ENCODE measurements around the gene ATE1.
"Not testable (repeated sequence)": the region's sequence is repeated elsewhere in the genome, so short reads cannot be mapped to it uniquely, and the experiment has no call there.

DNA sequence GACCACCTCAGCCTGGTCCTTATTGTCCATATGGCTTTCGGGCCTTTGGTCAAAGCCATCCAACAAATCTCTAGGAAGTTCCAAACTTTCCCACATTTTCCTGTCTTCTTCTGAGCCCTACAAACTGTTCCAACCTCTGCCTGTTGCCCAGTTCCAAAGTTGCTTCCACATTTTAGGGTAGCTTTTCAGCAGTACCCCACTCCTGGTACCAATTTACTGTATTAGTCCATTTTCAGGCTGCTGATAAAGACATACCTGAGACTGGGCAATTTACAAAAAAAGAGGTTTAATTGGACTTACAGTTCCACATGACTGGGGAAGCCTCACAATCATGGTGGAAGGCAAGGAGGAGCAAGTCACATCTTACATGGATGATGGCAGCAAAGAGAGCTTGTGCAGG, 170.6 kb downstream of the ATE1 start:
- not testable (repeated sequence) for TF ChIP-seq EZH2 (IDR thresholded peaks at IDR 0.05; ENCODE audit: borderline replicate concordance, low read length)
- TF ChIP-seq, protein P1, sequence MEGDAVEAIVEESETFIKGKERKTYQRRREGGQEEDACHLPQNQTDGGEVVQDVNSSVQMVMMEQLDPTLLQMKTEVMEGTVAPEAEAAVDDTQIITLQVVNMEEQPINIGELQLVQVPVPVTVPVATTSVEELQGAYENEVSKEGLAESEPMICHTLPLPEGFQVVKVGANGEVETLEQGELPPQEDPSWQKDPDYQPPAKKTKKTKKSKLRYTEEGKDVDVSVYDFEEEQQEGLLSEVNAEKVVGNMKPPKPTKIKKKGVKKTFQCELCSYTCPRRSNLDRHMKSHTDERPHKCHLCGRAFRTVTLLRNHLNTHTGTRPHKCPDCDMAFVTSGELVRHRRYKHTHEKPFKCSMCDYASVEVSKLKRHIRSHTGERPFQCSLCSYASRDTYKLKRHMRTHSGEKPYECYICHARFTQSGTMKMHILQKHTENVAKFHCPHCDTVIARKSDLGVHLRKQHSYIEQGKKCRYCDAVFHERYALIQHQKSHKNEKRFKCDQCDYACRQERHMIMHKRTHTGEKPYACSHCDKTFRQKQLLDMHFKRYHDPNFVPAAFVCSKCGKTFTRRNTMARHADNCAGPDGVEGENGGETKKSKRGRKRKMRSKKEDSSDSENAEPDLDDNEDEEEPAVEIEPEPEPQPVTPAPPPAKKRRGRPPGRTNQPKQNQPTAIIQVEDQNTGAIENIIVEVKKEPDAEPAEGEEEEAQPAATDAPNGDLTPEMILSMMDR (IDR thresholded peaks at IDR 0.05; ENCODE audit: low read length): not testable (repeated sequence)

Data from OCI-LY1 (cell line).